HK-2 (cell line): Measurements from ENCODE around the gene ROR2.

Experiments
- DNase-seq: peaks from one replicate; pipeline ENCODE4 v3.0.0-alpha.2; 2018; ENCODE audit not compliant: unreplicated experiment

The ROR2 gene

GRCh38 chr9:91818647-91819403 is 131.2 kb downstream of the ROR2 start:
- no peak for DNase-seq

- no peak for DNase-seq
These were observed 131.8 kb downstream of the ROR2 start for GRCh38 chr9:91818225-91818585.

- no peak for DNase-seq
These were observed 132.4 kb downstream of the ROR2 start for GRCh38 chr9:91817493-91818224.

GRCh38 chr9:91817106-91817492 is 132.9 kb downstream of the ROR2 start:
- no peak for DNase-seq

- no peak for DNase-seq
These were observed 133.7 kb downstream of the ROR2 start for GRCh38 chr9:91816356-91816755.

GRCh38 chr9:91815896-91816295 is 134.1 kb downstream of the ROR2 start:
- DNase-seq, result no peak

GRCh38 chr9:91814753-91815152 is 135.3 kb downstream of the ROR2 start:
- DNase-seq, result no peak

GRCh38 chr9:91814201-91814600 is 135.8 kb downstream of the ROR2 start:
- DNase-seq, result no peak

GRCh38 chr9:91813176-91813795 is 136.7 kb downstream of the ROR2 start:
- DNase-seq, result no peak

- no peak for DNase-seq
These were observed 137.8 kb downstream of the ROR2 start for GRCh38 chr9:91812191-91812590.

GRCh38 chr9:91811024-91811909 is 138.8 kb downstream of the ROR2 start:
- DNase-seq, result no peak

GRCh38 chr9:91810286-91810905 is 139.6 kb downstream of the ROR2 start:
- DNase-seq, result no peak

- DNase-seq, result no peak
These were observed 140.3 kb downstream of the ROR2 start for GRCh38 chr9:91809581-91810285.

GRCh38 chr9:91807643-91808246 is 142.3 kb downstream of the ROR2 start:
- DNase-seq, result no peak

GRCh38 chr9:91805031-91805430 is 145.0 kb downstream of the ROR2 start:
- no peak for DNase-seq

- no peak for DNase-seq
These were observed 145.9 kb downstream of the ROR2 start for GRCh38 chr9:91803970-91804752.

- no peak for DNase-seq
These were observed 146.7 kb downstream of the ROR2 start for GRCh38 chr9:91803151-91803940.

GRCh38 chr9:91802391-91802790 is 147.6 kb downstream of the ROR2 start:
- DNase-seq, result no peak
